NCI-H2029 treated with DMSO at 0.1 percent for 48 hours (cell line): Measurements from ENCODE around the gene BTN1A1.
"Not testable (repeated sequence)": the region's sequence is repeated elsewhere in the genome, so short reads cannot be mapped to it uniquely, and the experiment has no call there.

ENCODE experiments used
- DNase-seq: peaks from one replicate; lab custom pipeline; 2025; lab: John Stamatoyannopoulos, UW

Gene BTN1A1

GRCh38 chr6:26537846-26538571 lies 37.9 kb downstream of the BTN1A1 start, which contains the start of gene HMGN4:
Gene HMGN4 (plus strand): TSS chr6:26538366. CDS start chr6:26545207, 6,841 bp downstream.
- peak; percentile 98 for DNase-seq

GRCh38 chr6:26538572-26538902 lies 38.4 kb downstream of the BTN1A1 start:
- no peak for DNase-seq

- DNase-seq = no peak
Measured at GRCh38 chr6:26539071-26539615, 39.0 kb downstream of the BTN1A1 start.

DNA sequence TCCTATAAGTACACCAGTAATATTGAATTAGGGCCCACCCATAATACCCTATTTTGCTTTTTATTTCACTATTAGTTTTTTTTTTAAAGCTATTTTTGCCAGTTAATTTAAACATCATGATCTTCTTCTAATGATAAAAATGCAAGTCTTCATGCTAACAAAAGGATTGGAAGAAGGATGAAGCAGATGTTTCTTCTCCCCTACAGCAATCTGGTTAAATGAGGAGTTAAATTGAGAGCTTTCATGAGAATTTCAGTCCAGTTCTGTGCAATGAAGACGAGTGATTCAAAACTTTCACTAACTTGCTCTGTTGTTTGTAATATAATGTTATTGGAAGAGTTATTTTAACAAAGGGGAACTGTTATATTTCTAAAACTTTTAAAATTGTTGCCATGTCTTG lies 41.5 kb downstream of the BTN1A1 start:
- DNase-seq = no peak

- no peak for DNase-seq
Measured at GRCh38 chr6:26543953-26544352, 43.9 kb downstream of the BTN1A1 start.

DNA sequence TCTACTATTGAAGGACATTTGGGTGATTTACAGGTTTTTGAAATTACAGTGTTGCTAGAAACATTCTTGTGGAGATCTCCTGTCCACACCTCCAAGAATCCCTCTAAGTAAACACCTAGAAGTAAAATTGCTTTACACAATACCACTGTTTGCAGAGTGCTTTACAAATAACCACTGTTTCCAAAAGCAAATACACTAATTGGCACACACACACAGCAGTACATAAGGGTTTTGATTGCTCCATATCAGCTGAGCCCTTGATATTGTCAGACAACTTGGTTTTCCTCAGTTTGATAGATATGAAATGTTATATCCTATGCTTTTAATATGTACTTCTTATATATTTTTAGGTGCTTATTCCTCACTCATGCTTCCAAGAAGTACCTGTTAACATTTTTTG lies 44.4 kb downstream of the BTN1A1 start:
- DNase-seq = peak; percentile 81

DNA sequence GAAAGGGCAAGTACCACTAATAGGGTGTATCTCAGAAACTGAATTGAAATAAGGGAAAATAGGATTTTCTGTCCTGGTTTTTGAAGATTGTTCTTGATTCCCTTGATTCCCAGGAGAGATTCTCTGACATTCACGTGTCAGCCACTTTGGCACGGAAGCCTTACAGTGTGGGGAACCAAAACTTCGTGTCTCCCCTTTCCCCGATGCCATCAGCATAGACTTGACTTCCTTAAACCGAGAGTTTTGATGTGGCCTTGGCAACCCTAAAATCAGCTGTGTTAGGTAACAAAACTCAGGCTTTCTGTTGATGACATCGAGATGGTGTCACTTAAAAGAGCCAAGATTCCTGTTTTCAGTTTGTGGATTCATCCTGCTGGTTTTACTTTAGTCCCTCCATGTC lies 45.5 kb downstream of the BTN1A1 start:
- DNase-seq = no peak

DNA sequence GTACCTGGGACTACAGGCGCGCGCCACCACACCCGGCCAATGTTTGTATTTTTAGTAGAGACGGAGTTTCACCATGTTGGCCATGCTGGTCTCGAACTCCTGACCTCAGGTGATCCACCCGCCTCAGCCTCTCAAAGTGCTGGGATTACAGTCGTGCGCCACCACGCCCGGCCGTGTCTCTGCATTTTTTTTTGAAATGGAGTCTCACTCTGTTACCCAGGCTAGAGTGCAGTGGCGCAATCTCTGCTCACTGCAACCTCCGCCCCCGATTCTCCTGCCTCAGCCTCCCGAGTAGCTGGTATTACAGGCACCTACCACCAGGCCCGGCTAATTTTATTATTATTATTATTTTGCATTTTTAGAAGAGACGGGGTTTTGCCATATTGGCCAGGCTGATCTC lies 47.3 kb downstream of the BTN1A1 start:
- DNase-seq = not testable (repeated sequence)

DNA sequence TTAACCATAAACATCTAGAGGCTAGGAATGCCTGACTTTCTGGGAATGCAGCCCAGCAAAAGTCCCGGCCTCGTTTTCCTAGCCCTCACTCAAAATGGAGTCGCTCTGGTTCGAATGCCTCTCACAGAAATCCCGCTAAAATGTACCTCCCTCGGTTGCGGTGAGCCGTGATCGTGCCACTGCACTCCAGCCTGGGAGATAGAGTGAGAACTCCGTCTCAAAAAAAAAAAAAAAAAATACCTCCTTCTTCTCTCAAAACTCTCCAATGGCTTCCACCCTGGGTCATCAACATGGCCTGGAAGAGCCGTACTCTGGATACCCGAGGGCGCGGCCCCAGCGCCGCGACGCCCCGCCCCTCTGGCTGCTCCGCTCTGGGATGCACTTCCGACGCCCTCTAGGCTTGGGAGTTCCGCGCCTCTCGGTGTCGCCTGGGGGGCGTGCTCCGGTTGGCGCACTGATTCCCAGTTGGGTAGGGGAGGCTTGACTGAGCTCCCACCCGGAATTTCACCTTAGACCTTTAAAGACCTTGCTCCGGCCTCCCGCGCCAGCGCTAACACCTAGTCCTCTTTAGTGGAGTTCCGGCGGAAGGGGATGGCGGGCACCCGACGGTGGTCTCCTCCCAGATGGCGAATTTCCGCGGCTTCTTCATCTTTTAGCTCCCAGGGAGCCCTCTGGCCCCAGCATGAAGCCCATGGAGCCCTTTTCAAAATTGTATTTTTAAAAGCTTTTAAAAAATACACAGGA lies 50.3 kb downstream of the BTN1A1 start:
- DNase-seq = peak; percentile 54

DNA sequence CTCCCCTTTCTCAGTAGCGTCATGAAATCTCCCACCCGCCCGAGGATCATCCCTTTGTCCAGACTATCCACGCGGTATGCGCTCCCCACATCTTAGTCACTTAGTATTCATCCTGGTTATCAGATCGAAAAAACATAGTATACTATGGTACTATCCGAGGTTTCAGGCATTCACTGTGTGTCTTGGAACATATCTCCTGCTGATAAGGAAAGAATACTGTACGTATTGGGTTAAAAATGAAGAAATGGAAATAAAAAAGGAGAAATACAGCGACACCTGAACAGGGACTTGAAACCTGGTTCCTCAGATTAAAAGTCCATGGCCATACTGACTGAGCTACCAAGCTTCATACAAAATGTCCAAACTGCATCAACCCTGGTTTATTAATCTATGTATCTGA lies 52.1 kb downstream of the BTN1A1 start:
- no peak for DNase-seq

GRCh38 chr6:26552640-26553188 lies 52.6 kb downstream of the BTN1A1 start:
- no peak for DNase-seq

DNA sequence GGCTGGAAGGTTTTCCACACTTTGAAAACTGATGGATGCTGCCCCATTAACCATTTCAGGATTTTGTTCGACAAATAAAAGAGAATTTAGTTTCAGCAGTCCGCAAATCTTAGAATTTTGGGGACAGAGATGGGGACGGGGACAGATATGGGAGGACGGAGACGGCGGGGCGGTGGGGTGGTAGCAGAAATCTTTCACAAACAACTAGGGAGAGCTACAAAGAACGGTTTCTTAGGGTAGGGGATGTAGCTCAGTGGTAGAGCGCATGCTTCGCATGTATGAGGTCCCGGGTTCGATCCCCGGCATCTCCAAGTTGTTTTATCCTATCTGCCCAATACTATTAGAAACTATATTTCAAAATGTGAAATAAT lies 53.1 kb downstream of the BTN1A1 start:
- peak; percentile 80 for DNase-seq

DNA sequence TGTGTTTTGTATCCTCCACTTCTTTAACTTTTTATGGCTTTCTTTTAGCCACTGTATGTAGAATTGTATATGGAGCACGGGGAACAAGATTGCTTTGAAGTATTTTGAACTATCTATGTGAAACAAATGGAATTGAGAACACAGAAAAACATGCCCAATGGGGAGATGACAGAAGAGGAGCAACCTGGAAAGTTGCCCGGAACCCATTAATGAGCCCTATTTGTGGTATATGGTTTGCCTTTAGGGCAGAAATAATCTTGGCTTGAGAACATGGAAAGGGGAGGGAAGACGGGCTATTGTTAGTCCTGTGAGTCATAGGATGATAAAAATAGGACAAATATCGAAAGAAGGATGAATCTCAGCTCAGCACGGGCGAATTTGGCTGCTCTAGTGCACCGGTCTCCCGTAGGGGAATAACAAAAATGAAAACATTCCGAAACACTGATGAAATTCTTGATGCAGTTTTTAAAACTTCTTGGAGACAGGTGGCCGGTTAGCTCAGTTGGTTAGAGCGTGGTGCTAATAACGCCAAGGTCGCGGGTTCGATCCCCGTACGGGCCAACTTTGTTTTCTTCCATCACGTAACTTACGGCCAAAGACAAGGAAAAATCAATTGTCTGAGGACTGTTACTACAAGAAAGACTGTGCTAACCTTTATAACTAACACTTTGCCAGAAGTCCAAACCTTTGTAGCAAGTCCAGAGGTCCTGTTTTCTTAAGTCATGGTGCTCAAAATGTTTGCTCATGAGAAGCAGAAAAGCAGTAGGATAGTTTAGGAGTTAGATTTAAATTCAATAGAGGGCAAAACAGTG lies 53.7 kb downstream of the BTN1A1 start:
- DNase-seq = peak; percentile 85

DNA sequence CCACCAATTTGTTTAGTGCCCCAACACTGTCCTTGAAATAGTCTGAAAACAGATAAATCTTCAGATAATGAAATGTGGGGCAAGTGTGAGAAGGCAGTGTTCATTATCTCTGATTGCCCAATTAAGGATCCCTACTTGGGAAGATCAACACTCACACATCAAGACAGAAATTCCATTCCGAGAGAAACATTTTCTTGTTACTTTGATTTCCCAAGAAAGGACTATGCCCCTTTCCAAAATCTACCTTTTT lies 54.3 kb downstream of the BTN1A1 start:
- DNase-seq = peak; percentile 45

DNA sequence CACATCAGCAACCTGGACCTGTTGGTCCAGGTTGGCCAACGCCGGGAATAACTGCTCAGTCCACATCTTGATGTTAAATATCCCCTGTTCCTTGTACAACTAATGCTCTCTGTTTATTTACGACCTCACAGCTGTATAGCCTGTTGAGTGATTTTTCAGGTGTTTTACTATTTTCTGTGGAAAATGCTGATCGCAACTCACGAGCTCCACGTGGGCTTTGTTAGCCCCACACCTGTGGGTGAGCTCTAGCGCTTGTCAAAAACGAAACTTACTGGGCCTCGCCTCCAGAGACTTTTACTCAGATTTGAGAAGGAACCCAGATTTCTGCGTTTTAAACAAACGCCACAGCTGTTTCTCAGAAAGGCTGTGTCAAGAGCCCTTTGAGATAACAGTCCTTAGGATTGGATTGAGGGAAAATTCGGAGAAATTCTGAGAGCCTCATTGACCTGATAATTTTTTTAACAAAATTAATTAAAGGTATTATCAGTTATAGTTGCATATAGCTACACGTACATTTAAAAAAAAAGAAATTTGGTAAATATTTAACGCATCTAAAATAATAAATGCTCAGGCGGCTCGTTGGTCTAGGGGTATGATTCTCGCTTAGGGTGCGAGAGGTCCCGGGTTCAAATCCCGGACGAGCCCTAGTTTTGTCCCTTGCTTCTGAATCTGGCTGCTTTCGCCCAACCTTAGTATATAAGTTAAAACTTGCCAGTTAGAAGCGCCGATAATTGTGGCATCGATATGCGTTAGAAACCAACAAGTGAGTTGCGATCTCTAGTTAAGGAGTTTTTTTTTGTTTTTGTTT lies 54.8 kb downstream of the BTN1A1 start:
- no peak for DNase-seq

GRCh38 chr6:26555505-26556262 lies 55.6 kb downstream of the BTN1A1 start:
- no peak for DNase-seq

GRCh38 chr6:26556263-26557070 lies 56.4 kb downstream of the BTN1A1 start:
- peak; percentile 18 for DNase-seq
